ENCODE measurements around the gene ADIPOR1.

- TF ChIP-seq EZH2 (IDR thresholded peaks at IDR 0.05) (no peak), POLR2AphosphoS5 (IDR thresholded peaks at IDR 0.05; ENCODE audit: borderline replicate concordance, low read depth, low read length) (no peak)
Measured at GRCh38 chr1:202994756-202995155, 36.6 kb upstream of the ADIPOR1 start.

All from SK-N-MC (cell line).